Measurements from ENCODE around the gene YIPF5. TPM values are rescaled to one million over a fixed set of nuclear protein-coding genes. Genes with fewer than 3 reads are reported as not detected.

Gene YIPF5
- total RNA-seq, 2 donors from 2014 or later = 34.4 to 58.6 TPM

- H3K27me3 Mint-ChIP-seq = no peaks in the 10 kb centered on the region
- peaks cover 8% of the 10 kb centered on the region for H3K36me3 Mint-ChIP-seq
- ATAC-seq (no peak), DNase-seq (ENCODE audit: low spot score) (no peak)
- H3K4me3 Mint-ChIP-seq = no peak overlapping the region
- H3K4me1 Mint-ChIP-seq (ENCODE audit: low read depth in 2 of 2) = no peaks in the 10 kb centered on the region
- H3K9me3 Mint-ChIP-seq = no peaks in the 10 kb centered on the region
- no peak overlapping the region for H3K27ac Mint-ChIP-seq
Observed at GRCh38 chr5:144156767-144157171, 13.7 kb downstream of the YIPF5 start.

- H3K4me1 Mint-ChIP-seq (ENCODE audit: low read depth in 2 of 2) = no peaks in the 10 kb centered on the region
- no peak for DNase-seq (ENCODE audit: low spot score)
- no peaks in the 10 kb centered on the region for H3K9me3 Mint-ChIP-seq
- H3K36me3 Mint-ChIP-seq = no peaks in the 10 kb centered on the region
- no peak overlapping the region for H3K4me3 Mint-ChIP-seq
- ATAC-seq = no peak
- peaks cover 5 to 14% of the 10 kb centered on the region in 2 donors for H3K27me3 Mint-ChIP-seq
- no peak overlapping the region for H3K27ac Mint-ChIP-seq
Observed at GRCh38 chr5:144151026-144151425, 19.4 kb downstream of the YIPF5 start.

GRCh38 chr5:144144956-144145751 is 25.3 kb downstream of the YIPF5 start:
- H3K27me3 Mint-ChIP-seq = peaks cover 17 to 25% of the 10 kb centered on the region in 2 donors
- ATAC-seq (no peak), DNase-seq (ENCODE audit: low spot score) (no peak)
- H3K9me3 Mint-ChIP-seq = no peaks in the 10 kb centered on the region
- peaks cover 0 to 3% of the 10 kb centered on the region in 2 donors for H3K4me1 Mint-ChIP-seq (ENCODE audit: low read depth in 2 of 2)
- H3K4me3 Mint-ChIP-seq = no peak overlapping the region
- no peaks in the 10 kb centered on the region for H3K36me3 Mint-ChIP-seq
- H3K27ac Mint-ChIP-seq = no peak overlapping the region

GRCh38 chr5:144143625-144144024 is 26.8 kb downstream of the YIPF5 start:
- no peaks in the 10 kb centered on the region for H3K9me3 Mint-ChIP-seq
- DNase-seq (ENCODE audit: low spot score) (no peak), ATAC-seq (no peak)
- peaks cover 23 to 27% of the 10 kb centered on the region in 2 donors for H3K27me3 Mint-ChIP-seq
- no peaks in the 10 kb centered on the region for H3K36me3 Mint-ChIP-seq
- peaks cover 0 to 3% of the 10 kb centered on the region in 2 donors for H3K4me1 Mint-ChIP-seq (ENCODE audit: low read depth in 2 of 2)
- H3K4me3 Mint-ChIP-seq = no peak overlapping the region
- H3K27ac Mint-ChIP-seq = no peak overlapping the region

GRCh38 chr5:144142824-144143162 is 27.7 kb downstream of the YIPF5 start:
- peaks cover 0 to 3% of the 10 kb centered on the region in 2 donors for H3K4me1 Mint-ChIP-seq (ENCODE audit: low read depth in 2 of 2)
- no peak overlapping the region for H3K4me3 Mint-ChIP-seq
- H3K36me3 Mint-ChIP-seq = no peaks in the 10 kb centered on the region
- no peaks in the 10 kb centered on the region for H3K9me3 Mint-ChIP-seq
- no peak overlapping the region for H3K27ac Mint-ChIP-seq
- H3K27me3 Mint-ChIP-seq = peaks cover 24 to 26% of the 10 kb centered on the region in 2 donors
- DNase-seq (ENCODE audit: low spot score) = no peak
- ATAC-seq = no peak

- H3K27ac Mint-ChIP-seq = no peak overlapping the region
- no peaks in the 10 kb centered on the region for H3K9me3 Mint-ChIP-seq
- ATAC-seq (peak in 1 of 2 donors; percentile 67), DNase-seq (ENCODE audit: low spot score) (no peak)
- H3K4me1 Mint-ChIP-seq (ENCODE audit: low read depth in 2 of 2) = peaks cover 0 to 3% of the 10 kb centered on the region in 2 donors
- no peak overlapping the region for H3K4me3 Mint-ChIP-seq
- H3K27me3 Mint-ChIP-seq = peaks cover 27 to 28% of the 10 kb centered on the region in 2 donors
- no peaks in the 10 kb centered on the region for H3K36me3 Mint-ChIP-seq
Observed at GRCh38 chr5:144142139-144142823, 28.2 kb downstream of the YIPF5 start.

- ATAC-seq = no peak
- Mint-ChIP-seq H3K4me1 (ENCODE audit: low read depth in 2 of 2) (peaks cover 0 to 3% of the 10 kb centered on the region in 2 donors), H3K9me3 (no peaks in the 10 kb centered on the region), H3K4me3 (no peak overlapping the region), H3K27me3 (peaks cover 25 to 30% of the 10 kb centered on the region in 2 donors), H3K27ac (no peak overlapping the region), H3K36me3 (no peaks in the 10 kb centered on the region)
- DNase-seq (ENCODE audit: low spot score) = no peak
Observed at GRCh38 chr5:144141585-144141984, 28.9 kb downstream of the YIPF5 start.

- Mint-ChIP-seq H3K27me3 (peaks cover 29 to 49% of the 10 kb centered on the region in 2 donors), H3K9me3 (no peaks in the 10 kb centered on the region), H3K4me1 (ENCODE audit: low read depth in 2 of 2) (peaks cover 0 to 3% of the 10 kb centered on the region in 2 donors), H3K36me3 (no peaks in the 10 kb centered on the region), H3K27ac (no peak overlapping the region), H3K4me3 (no peak overlapping the region)
- DNase-seq (ENCODE audit: low spot score) = no peak
- ATAC-seq = no peak
Observed at GRCh38 chr5:144139586-144139985, 30.9 kb downstream of the YIPF5 start.

GRCh38 chr5:144135113-144135762 is 35.2 kb downstream of the YIPF5 start:
- Mint-ChIP-seq H3K27ac (no peak overlapping the region), H3K9me3 (no peaks in the 10 kb centered on the region), H3K36me3 (no peaks in the 10 kb centered on the region), H3K4me1 (ENCODE audit: low read depth in 2 of 2) (no peaks in the 10 kb centered on the region), H3K4me3 (no peak overlapping the region), H3K27me3 (peaks cover 25 to 48% of the 10 kb centered on the region in 2 donors)
- no peak for DNase-seq (ENCODE audit: low spot score)
- no peak for ATAC-seq

GRCh38 chr5:144134194-144134826 is 36.1 kb downstream of the YIPF5 start:
- H3K4me1 Mint-ChIP-seq (ENCODE audit: low read depth in 2 of 2) = no peaks in the 10 kb centered on the region
- H3K36me3 Mint-ChIP-seq = no peaks in the 10 kb centered on the region
- ATAC-seq (no peak), DNase-seq (ENCODE audit: low spot score) (no peak)
- no peaks in the 10 kb centered on the region for H3K9me3 Mint-ChIP-seq
- H3K27me3 Mint-ChIP-seq = peaks cover 28 to 45% of the 10 kb centered on the region in 2 donors
- H3K27ac Mint-ChIP-seq = no peak overlapping the region
- H3K4me3 Mint-ChIP-seq = no peak overlapping the region

- H3K27me3 Mint-ChIP-seq = peaks cover 22 to 36% of the 10 kb centered on the region in 2 donors
- no peak overlapping the region for H3K27ac Mint-ChIP-seq
- H3K9me3 Mint-ChIP-seq = no peaks in the 10 kb centered on the region
- ATAC-seq = no peak
- DNase-seq (ENCODE audit: low spot score) = no peak
- no peaks in the 10 kb centered on the region for H3K4me1 Mint-ChIP-seq (ENCODE audit: low read depth in 2 of 2)
- no peak overlapping the region for H3K4me3 Mint-ChIP-seq
- no peaks in the 10 kb centered on the region for H3K36me3 Mint-ChIP-seq
Observed at GRCh38 chr5:144133050-144133633, 37.3 kb downstream of the YIPF5 start.

GRCh38 chr5:144131261-144131660 is 39.2 kb downstream of the YIPF5 start:
- no peaks in the 10 kb centered on the region for H3K4me1 Mint-ChIP-seq (ENCODE audit: low read depth in 2 of 2)
- no peaks in the 10 kb centered on the region for H3K36me3 Mint-ChIP-seq
- H3K27ac Mint-ChIP-seq = no peak overlapping the region
- no peaks in the 10 kb centered on the region for H3K9me3 Mint-ChIP-seq
- peaks cover 16 to 26% of the 10 kb centered on the region in 2 donors for H3K27me3 Mint-ChIP-seq
- ATAC-seq = no peak
- no peak for DNase-seq (ENCODE audit: low spot score)
- H3K4me3 Mint-ChIP-seq = no peak overlapping the region

- DNase-seq (ENCODE audit: low spot score) = no peak
- H3K4me1 Mint-ChIP-seq (ENCODE audit: low read depth in 2 of 2) = no peaks in the 10 kb centered on the region
- no peaks in the 10 kb centered on the region for H3K9me3 Mint-ChIP-seq
- no peaks in the 10 kb centered on the region for H3K36me3 Mint-ChIP-seq
- no peak overlapping the region for H3K4me3 Mint-ChIP-seq
- H3K27ac Mint-ChIP-seq = no peak overlapping the region
- peaks cover 10 to 16% of the 10 kb centered on the region in 2 donors for H3K27me3 Mint-ChIP-seq
- ATAC-seq = no peak
Observed at GRCh38 chr5:144130306-144130705, 40.2 kb downstream of the YIPF5 start.
